Body of pancreas (tissue), 4 donors: ENCODE data around the gene ACYP2.

Experiments
- POLR2A ChIP-seq, 3 donors: fragments of 450-650 bp; IDR thresholded peaks; one replicate each; pipeline ENCODE4 v1.6.1; 2016; ENCODE audit warnings: antibody characterized with exemption in 3 of 3, mild to moderate bottlenecking in 2 of 3
- TF ChIP-seq, protein P1 (sequence below), 7 experiments: fragments of 450-650 bp in 4 of 7; fragments of 200-600 bp in 3 of 7; sonication (generic) in 3 of 7; IDR thresholded peaks; one replicate each; pipeline ENCODE4 v1.5.1; 2016 to 2019; ENCODE audit warnings: antibody characterized with exemption in 7 of 7

DNA sequence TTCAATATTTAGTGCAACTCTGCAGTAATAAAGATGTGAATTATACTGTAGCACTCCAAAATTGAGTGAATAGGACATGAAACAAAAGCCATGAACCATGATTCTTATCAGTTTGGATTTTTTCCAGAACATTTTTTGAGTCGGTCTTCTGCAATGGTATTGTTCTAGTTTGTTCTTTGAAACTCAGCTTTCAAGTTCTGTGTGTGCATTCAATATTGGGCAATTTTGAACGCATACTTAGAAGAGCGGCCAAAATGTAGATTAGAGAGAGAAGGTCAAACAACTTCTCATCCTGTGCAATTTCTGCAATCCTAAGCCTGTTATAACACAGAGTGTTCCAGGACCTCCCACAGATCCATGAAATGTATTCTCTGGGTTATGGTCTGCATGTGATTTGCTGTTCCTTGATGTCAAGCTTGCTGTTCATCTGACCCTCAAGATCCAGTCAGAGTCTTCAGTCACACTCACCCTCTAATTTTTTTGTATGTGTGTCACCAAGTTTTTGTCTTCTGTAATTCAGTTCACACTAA, 92.3 kb downstream of the ACYP2 start:
- TF ChIP-seq, protein P1, sequence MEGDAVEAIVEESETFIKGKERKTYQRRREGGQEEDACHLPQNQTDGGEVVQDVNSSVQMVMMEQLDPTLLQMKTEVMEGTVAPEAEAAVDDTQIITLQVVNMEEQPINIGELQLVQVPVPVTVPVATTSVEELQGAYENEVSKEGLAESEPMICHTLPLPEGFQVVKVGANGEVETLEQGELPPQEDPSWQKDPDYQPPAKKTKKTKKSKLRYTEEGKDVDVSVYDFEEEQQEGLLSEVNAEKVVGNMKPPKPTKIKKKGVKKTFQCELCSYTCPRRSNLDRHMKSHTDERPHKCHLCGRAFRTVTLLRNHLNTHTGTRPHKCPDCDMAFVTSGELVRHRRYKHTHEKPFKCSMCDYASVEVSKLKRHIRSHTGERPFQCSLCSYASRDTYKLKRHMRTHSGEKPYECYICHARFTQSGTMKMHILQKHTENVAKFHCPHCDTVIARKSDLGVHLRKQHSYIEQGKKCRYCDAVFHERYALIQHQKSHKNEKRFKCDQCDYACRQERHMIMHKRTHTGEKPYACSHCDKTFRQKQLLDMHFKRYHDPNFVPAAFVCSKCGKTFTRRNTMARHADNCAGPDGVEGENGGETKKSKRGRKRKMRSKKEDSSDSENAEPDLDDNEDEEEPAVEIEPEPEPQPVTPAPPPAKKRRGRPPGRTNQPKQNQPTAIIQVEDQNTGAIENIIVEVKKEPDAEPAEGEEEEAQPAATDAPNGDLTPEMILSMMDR (IDR thresholded peaks at IDR 0.05), result no peak
- no peak for TF ChIP-seq POLR2A (IDR thresholded peaks at IDR 0.05)
